HG02571 (cell line): ENCODE data around the gene DYNLT4.
"Not testable (repeated sequence)": the region's sequence is repeated elsewhere in the genome, so short reads cannot be mapped to it uniquely, and the experiment has no call there.

Experiments
- ATAC-seq: cut with Tn5 transposase; IDR thresholded peaks from one replicate; pipeline ENCODE4 v1.9.1; 2021; ENCODE audit warnings: mild to moderate bottlenecking, moderate library complexity; ENCODE audit not compliant: unreplicated experiment

DYNLT4 gene

DNA sequence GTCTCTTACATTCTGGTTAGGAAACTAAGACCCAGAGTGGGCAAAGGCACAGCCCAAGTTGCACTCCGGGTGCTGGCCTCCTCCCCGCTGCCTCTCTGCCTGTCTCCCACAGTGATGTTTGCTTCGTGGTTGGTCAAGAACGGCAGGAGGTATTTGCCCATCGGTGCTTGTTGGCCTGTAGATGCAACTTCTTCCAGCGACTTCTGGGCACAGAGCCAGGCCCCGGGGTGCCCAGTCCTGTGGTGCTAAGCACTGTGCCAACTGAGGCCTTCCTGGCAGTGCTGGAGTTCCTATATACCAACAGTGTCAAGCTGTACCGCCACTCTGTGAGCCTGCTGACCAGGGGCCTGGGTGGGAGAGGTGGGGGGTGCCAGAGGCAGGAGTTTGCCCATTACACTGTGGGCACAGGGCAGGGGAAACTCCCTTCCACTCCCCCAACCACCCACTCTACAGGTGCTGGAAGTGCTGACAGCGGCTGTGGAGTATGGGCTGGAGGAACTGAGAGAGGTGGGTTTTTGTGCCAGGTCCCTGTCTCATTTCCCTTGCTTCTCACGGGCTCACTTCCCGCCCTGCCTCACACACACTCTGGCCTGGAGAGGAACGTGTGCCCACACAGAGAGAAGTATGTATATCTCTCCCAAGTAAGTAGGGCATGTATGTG lies 3.1 kb upstream of the DYNLT4 start:
- ATAC-seq: no peak

- peak; percentile 39 for ATAC-seq
These were observed 2.1 kb upstream of the DYNLT4 start for GRCh38 chr1:44808938-44809917.

DNA sequence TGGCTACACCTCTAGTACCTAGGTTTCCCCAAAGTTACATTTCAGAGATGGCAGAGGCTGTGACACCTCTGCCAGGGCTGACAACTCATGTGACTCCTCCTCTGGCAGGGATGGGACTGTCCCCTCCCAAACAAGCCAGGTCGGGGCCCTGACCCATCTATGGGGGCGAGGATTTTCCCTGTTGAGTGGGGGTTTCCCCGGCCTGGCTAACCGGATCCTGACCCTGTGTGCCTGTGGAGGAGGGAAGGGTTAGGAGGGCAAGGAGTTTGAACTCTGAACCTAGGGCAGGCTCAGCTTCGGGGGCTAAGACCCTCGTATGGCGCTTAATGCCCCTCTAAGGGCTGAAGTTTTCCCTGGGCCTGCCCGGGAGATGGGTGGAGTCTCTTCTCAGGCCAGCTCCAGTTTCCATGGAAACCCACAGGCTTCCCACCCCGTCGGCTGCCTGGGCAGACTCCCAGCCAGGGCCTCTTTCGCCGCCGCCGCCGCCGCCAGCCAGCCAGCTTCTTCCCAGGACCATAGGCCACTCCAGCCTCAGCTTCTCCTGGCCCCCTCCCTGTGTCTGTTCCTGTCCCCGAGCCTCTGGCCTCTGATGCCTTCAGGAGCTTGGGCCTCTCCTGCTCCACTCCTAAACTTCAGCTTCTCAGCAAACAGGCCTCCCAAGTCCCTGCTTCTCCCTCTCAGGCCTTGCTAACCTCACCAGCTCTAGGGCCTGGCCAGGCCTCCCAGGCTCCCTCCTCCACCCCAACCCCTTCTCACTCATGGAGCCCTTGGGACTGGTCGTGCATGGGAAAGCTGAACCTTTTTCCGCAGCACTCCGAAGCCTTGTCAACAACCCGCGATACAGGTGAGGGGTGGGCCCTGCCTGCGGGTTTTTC lies 1.1 kb upstream of the DYNLT4 start, which contains the start of gene BTBD19:
BTBD19 (plus strand) TSS at position 461 of the 875 bp plus-strand sequence; CDS start at position 759, 298 bp downstream.
- ATAC-seq: peak; percentile 33

DNA sequence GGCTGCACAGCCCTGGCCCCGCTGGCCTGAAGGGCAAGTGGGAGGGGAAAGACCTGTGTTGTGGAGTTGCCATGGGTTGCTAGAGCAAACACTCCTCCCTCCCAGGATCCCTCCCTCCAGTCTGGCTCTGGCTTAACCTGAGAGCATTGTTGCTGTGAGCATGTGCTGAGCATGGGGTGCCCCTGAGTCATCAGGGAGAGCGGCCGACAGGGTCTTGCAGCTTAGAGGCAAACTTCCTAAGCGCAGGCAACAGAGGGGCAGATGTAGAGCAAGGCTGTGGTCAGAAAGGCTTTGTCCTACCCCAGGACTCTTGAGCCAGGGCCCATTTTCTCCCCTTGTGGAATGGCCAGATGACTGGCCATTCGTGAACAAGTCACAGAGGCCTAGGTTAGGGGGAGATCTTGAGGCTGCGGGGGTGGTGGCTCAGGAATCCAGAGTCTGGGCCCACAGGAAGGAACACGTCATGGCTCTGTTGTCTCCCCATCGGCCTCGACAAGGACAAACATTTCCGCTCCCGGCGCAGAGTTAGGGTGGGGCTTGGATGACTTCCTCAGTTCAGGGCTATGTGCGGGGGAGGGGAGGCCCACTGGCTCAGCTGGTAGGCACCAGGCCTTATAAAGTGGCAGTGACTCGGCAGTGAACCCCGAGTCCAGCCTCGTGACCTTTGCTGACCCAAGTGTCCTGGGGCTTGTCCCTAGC lies 362 bp upstream of the DYNLT4 start:
- peak; percentile 24 for ATAC-seq

DNA sequence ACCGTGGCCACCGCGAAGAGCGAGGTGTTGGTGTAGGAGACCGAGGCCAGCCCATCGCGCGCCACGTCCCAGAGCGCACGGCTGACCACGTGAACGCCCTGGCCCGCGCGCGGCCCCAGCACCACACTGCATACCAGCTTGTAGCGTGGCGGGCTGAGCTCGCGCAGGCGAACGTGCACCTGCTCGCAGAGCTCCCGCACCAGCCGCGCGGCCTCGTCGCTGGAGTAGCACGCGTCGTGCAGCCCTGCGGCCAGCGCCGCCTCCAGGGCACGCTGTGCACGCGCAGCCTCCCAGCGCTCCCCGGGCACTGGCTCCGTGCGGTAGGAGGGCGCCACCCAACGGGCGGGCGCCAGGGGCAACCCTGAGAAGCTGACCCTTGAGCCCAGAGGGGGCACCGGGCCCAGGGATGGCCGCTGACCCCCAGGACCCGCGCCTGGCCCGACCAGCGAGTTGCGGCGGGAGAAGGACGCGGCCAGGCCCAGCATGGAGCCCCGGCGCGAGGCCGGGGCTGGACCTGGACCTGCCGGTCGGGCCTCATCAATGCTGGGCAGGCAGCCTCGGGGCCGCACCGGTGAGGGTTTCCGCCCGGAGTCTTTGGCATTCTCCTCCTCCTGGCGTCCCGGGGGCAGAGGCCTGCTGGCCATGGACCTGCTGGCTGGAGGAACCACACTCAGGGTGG lies 987 bp downstream of the DYNLT4 start:
- no peak for ATAC-seq

GRCh38 chr1:44805311-44806024 lies 1.7 kb downstream of the DYNLT4 start:
- no peak for ATAC-seq

GRCh38 chr1:44803312-44804095 lies 3.6 kb downstream of the DYNLT4 start:
- ATAC-seq: no peak

- ATAC-seq: no peak
These were observed 4.2 kb downstream of the DYNLT4 start for GRCh38 chr1:44803062-44803311.

DNA sequence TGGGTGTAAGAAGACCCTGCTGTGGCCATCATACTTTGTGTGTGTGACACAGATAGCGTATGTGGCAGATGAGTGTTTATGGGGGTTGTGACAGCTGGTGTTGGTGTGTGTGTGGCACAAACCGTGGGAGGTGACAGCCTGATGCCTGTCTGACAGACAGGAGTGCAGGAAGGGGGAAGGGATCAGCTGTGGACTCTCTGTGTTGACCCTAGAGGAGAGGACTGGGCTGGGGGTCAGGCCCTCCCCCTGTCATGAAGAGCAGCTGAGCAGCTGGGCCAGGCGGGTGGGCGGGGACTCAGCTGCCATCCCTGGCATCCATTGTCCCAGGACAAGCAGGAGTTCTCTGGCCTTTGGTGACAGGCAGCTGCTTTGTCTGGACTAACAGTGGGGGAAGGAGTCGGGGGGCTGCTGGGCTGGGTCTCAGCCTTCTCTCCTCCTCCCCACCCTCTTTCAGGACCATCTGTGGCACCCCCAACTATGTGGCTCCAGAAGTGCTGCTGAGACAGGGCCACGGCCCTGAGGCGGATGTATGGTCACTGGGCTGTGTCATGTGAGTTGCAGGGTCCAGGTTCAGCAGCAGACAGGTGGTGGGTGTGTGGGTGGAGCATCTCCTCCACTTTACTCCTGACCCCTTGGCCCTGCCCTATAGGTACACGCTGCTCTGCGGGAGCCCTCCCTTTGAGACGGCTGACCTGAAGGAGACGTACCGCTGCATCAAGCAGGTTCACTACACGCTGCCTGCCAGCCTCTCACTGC lies 4.7 kb downstream of the DYNLT4 start:
- no peak for ATAC-seq

- ATAC-seq: no peak
These were observed 5.5 kb downstream of the DYNLT4 start for GRCh38 chr1:44801491-44802305.

DNA sequence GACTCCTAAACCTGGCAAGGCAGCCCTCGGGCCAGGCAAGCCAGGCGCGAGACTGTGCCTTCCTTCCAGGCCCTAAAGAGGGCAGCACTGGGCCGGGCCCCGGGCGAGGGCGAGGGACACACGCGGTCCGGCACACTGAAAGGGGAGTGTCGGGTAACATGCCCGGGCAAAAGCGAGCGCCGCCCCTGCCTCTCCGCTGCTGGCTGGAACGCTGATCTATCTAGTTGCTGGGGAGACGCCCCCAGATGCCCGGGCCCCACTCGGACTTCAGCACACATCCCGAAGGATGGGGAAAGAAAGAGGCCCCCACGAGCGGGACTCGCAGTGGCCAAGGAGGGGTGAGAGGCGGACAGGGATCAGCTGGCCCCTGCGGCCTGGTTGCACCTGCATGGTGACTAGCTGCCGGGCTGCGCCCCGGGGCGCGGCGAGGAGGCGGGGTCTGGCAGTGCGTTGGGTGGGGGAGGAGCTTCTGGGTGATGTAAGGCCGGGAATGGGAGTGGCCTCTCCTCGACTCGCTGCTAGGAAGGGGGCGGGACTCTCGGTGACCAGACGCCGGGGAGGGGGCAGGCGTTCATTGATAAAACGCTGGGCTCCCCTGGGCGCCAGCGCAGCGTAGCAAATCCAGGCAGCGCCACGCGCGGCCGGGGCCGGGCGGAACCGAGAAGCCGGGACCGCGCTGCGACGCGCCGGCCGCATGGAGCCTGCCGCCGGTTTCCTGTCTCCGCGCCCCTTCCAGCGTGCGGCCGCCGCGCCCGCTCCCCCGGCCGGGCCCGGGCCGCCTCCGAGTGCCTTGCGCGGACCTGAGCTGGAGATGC lies 7.2 kb downstream of the DYNLT4 start, which contains the start of gene PLK3:
PLK3 (plus strand) TSS at position 608 of the 815 bp plus-strand sequence; CDS start at position 695, 87 bp downstream.
- peak; percentile 79 for ATAC-seq

DNA sequence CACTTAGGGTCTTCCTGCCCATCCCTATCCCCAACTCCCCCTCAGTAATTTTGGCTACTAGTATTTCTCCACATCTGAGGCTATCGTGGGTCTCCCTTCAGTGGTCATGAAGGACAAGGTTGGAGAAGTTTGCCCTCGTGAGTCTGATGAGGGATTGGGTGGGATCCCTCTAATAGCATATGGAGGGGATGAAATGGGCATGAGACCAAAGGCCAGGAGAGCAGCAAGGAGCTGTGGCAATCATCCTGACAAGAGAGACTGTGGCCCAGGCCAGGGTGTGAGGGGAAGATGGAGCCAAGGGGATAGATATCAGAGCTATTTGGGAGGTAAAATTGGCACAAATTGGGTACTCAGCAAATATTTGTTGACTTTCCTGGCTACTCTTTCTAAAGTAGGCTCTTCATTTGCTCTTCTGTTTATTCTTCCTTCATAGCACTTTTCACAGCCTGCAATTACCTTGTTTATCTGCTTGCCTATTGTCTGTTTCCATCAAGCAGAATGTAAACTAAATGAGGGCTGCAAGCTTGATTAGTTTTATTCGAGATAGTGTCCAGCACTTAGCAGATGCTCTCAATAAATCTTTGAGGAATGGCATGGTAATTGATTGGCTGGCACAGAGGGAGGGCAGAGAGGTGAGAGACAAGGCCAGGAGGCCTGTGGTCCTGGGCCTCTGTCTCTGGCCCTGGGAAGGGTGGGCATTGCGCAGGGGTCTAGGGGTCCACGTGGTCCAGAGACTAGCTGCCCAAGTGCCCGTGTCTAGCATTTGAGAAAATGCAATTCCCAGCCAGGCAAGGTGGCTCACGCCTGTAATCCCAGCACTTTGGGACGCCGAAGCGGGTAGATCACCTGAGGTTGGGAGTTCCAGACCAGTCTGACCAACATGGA lies 8.4 kb downstream of the DYNLT4 start:
- no peak for ATAC-seq

DNA sequence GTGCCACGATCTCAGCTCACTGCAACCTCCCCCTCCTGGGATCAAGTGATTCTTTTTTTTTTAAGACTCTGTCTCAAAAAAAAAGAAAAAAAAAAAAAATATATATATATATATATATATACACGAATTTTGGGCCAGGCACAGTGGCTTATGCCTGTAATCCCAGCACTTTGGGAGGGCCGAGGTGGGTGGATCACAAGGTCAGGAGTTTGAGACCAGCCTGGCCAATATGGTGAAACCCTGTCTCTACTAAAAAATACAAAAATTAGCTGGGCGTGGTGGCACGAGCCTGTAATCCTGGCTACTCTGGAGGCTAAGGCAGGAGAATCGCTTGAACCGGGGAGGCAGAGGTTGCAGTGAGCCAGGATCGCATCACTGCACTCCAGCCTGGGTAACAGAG lies 9.3 kb downstream of the DYNLT4 start:
- not testable (repeated sequence) for ATAC-seq

- no peak for ATAC-seq
These were observed 14.2 kb downstream of the DYNLT4 start for GRCh38 chr1:44792736-44793502.
